DOHH2 (cell line): ENCODE measurements around the gene NBAS.

Experiments used
- CTCF ChIP-seq: fragments of 200-600 bp; sonication (generic); IDR thresholded peaks from one replicate; pipeline ENCODE4 v1.5.1; 2014; ENCODE audit warnings: antibody characterized with exemption, mild to moderate bottlenecking, low read depth, low read length; ENCODE audit not compliant: poor library complexity, severe bottlenecking
- EZH2phosphoT487 ChIP-seq: fragments of 200-600 bp; sonication (generic); IDR thresholded peaks from 2 replicates; pipeline ENCODE4 v1.6.1; 2017; ENCODE audit warnings: borderline replicate concordance, mild to moderate bottlenecking, antibody characterized with exemption, low read length, moderate library complexity, mixed read lengths

GRCh38 chr2:15472876-15473275 is 88.3 kb downstream of the NBAS start:
- TF ChIP-seq CTCF (no peak), EZH2phosphoT487 (no peak)
